GM12892 (cell line): ENCODE measurements around the gene TLR10.
"Not testable (repeated sequence)": the region's sequence is repeated elsewhere in the genome, so short reads cannot be mapped to it uniquely, and the experiment has no call there.

Experiments used
- DNase-seq: peaks from one replicate; pipeline ENCODE4 v3.0.0; 2011; ENCODE audit not compliant: insufficient read length
- FAIRE-seq: peaks from 2 replicates; lab custom pipeline; 2011; peaks lifted over from hg19 to GRCh38; lab: Jason Lieb, UNC
- POLR2A ChIP-seq: IDR thresholded peaks from 2 replicates; pipeline ENCODE4 v1.6.1; 2011; ENCODE audit warnings: low read depth, low read length, control low read depth
- POLR2AphosphoS5 ChIP-seq: IDR thresholded peaks from 2 replicates; pipeline ENCODE4 v1.6.1; 2011; ENCODE audit warnings: low read depth, low read length, control low read depth
- TAF1 ChIP-seq: IDR thresholded peaks from 2 replicates; pipeline ENCODE4 v1.6.1; 2011; ENCODE audit warnings: low read depth, mild to moderate bottlenecking, control low read depth, low read length, borderline replicate concordance

Gene TLR10

GRCh38 chr4:38814386-38814785 is 31.6 kb upstream of the TLR10 start:
- TF ChIP-seq POLR2AphosphoS5 (no peak), TAF1 (no peak)
- FAIRE-seq (no peak), DNase-seq (no peak)

GRCh38 chr4:38811297-38811696 is 28.5 kb upstream of the TLR10 start:
- FAIRE-seq (no peak), DNase-seq (no peak)
- TF ChIP-seq POLR2AphosphoS5 (no peak), POLR2A (no peak), TAF1 (no peak)

DNA sequence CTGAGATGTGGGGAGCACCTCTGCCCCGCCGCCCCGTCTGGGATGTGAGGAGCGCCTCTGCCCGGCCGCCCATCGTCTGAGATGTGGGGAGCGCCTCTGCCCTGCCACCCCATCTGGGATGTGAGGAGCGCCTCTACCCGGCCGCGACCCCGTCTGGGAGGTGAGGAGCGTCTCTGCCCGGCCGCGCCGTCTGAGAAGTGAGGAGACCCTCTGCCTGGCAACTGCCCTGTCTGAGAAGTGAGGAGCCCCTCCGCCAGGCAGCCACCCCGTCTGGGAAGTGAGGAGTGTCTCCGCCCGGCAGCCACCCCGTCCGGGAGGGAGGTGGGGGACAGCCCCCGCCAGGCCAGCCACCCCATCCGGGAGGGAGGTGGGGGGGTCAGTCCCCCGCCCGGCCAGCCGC is 24.7 kb upstream of the TLR10 start:
- DNase-seq, FAIRE-seq: not testable (repeated sequence)

- not testable (repeated sequence) for DNase-seq
- peak; percentile 24 for FAIRE-seq
Observed at GRCh38 chr4:38806251-38806650, 23.5 kb upstream of the TLR10 start.

- TF ChIP-seq POLR2A (peak; percentile 75), TAF1 (peak; percentile 41; the same call in 1 of the 2 replicates), POLR2AphosphoS5 (peak; percentile 71)
- peak; percentile 95 for FAIRE-seq
- peak; percentile 41 for DNase-seq
Observed at GRCh38 chr4:38805530-38806145, 22.8 kb upstream of the TLR10 start.

- DNase-seq: no peak
- no peak for TF ChIP-seq TAF1
- TF ChIP-seq POLR2AphosphoS5: 0 out of 2 replicates have a peak, but pooled peaks have one; percentile 3
- TF ChIP-seq POLR2A: no peak
- FAIRE-seq: no peak
Observed at GRCh38 chr4:38804654-38805295, 22.0 kb upstream of the TLR10 start, which contains the start of gene TLR1. TLR1 (minus strand) TSS chr4:38804791; CDS start chr4:38798831, 5,960 bp downstream.

DNA sequence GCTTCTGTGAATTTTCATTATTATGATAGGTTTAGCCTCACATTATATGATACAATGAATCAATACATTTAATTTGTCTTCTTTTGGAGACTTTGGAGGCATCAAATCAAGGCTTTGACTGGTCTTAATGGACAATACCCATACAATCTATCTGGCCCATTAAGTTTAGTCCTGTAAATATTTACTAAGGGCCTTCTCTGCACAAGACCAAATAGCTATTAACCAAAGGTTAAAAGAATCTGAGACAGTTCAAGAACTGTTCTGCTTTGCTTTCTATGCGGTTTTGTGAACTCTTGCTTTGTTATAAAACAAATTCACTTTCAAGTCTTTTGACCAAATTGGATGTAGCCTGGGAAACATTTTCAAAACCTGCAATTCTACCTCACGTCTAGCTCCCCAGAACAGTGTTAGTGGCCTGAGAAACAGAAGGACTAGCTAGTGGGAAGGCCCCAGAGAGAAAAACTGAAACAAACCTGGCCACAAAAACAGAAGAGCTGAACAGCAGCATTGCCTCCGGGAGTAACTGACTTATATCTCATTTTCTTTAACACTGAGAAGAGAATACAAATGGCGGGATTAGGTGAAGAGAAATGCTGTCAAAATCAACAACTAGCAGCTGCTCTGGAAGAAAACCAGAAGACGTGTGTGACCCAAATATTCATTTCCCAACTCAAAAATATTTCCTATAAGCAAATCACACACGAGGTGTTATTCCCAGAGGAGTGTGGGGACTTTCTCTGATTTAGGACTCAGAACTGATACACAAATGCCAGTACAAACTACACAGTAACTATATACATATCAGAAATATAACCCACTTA is 21.3 kb upstream of the TLR10 start:
- DNase-seq (no peak), FAIRE-seq (peak; percentile 94)
- 0 out of 2 replicates have a peak, but pooled peaks have one; percentile 19 for TF ChIP-seq POLR2AphosphoS5
- TF ChIP-seq POLR2A: 0 out of 2 replicates have a peak, but pooled peaks have one; percentile 24
- TF ChIP-seq TAF1: no peak

GRCh38 chr4:38802561-38803355 is 20.0 kb upstream of the TLR10 start:
- DNase-seq (no peak), FAIRE-seq (peak; percentile 89)
- no peak for TF ChIP-seq POLR2AphosphoS5
- no peak for TF ChIP-seq TAF1
- no peak for TF ChIP-seq POLR2A

DNA sequence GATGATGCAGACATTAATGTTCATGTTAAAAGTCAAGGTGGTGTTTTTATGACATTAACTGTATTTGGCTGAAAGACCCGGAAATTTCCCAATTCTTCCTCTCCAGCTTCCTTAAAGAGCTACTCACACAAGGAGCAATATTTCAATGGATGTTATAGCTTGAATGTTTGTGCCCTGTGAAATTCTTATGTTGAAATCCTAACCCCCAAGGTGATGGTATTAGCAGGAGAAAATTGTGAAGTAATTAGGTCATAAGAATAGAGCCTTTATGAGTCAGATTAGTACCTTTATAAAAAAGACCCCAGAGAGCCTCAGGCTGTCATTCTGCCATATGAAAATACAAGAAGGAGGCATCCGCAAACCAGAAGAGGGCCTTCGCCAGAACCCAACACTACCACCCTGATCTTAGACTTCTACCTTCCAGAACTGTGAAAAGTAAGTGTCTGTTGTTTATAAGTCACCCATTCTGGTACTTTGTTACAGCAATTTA is 18.2 kb upstream of the TLR10 start:
- FAIRE-seq: no peak
- TF ChIP-seq TAF1: no peak
- no peak for TF ChIP-seq POLR2AphosphoS5
- TF ChIP-seq POLR2A: no peak

DNA sequence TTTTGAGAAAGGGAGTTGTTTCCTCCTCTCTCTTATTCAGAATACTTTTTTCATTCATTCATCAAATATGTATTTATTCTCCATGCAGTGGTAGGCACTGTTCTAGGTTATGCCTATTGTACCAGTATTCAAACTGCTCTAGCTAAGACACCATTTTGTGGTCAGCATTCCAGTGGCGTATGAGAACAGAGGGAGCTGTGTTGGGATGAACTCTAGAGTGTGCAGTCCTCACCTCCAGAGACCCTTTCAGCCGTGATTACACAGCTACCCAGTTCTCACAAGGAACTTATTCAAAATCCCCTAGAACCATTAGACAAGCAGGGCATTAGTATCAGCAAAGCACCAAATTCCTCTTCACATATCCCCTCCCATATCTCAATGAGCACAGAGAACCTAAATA is 17.6 kb upstream of the TLR10 start:
- no peak for DNase-seq
- TF ChIP-seq POLR2A (no peak), TAF1 (no peak), POLR2AphosphoS5 (no peak)
- no peak for FAIRE-seq

More for the DNA sequence above, 18.2 kb upstream of the TLR10 start:
- DNase-seq: no peak

DNA sequence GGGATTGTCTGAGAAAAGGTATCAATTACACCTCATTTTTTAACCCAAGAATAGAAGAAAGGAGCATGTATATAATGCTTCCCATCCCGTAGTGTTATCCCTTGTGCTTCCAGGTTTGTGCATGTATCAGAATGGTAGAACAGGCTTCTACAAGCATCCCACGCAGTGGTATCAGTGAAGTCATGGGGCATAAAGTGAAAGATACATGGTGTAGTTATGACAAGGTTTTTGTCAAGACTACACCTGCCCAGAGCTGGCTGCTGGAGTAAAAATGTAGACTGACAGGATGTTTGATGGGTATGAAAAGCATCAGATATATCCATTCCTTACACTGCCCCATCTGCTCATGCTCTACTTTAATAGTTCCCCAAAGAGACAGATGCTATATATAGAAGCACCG is 12.3 kb upstream of the TLR10 start:
- 0 out of 2 replicates have a peak, but pooled peaks have one; percentile 12 for TF ChIP-seq POLR2A
- no peak for TF ChIP-seq POLR2AphosphoS5
- TF ChIP-seq TAF1: no peak
- no peak for DNase-seq
- no peak for FAIRE-seq
